H4 (cell line): ENCODE results near the gene KRTAP1-1. TPM values are rescaled to one million over a fixed set of nuclear protein-coding genes. Genes with fewer than 3 reads are reported as not detected.
"Not testable (repeated sequence)": the region's sequence is repeated elsewhere in the genome, so short reads cannot be mapped to it uniquely, and the experiment has no call there.

Experiments
- DNase-seq: peaks from one replicate; pipeline ENCODE4 v3.0.0-alpha.2; 2015; ENCODE audit warnings: low spot score
- total RNA-seq: library from RNA; depleted of rRNA; stranded (reverse); fragments of >200 nt; shearing (Covaris generic); gene quantifications from 2 replicates; pipeline ENCODE4 v1.2.3, GENCODE V29; 2014; rRNA removed

Gene KRTAP1-1, protein sequence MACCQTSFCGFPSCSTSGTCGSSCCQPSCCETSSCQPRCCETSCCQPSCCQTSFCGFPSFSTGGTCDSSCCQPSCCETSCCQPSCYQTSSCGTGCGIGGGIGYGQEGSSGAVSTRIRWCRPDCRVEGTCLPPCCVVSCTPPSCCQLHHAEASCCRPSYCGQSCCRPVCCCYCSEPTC
- total RNA-seq: not detected in 2 replicates

DNA sequence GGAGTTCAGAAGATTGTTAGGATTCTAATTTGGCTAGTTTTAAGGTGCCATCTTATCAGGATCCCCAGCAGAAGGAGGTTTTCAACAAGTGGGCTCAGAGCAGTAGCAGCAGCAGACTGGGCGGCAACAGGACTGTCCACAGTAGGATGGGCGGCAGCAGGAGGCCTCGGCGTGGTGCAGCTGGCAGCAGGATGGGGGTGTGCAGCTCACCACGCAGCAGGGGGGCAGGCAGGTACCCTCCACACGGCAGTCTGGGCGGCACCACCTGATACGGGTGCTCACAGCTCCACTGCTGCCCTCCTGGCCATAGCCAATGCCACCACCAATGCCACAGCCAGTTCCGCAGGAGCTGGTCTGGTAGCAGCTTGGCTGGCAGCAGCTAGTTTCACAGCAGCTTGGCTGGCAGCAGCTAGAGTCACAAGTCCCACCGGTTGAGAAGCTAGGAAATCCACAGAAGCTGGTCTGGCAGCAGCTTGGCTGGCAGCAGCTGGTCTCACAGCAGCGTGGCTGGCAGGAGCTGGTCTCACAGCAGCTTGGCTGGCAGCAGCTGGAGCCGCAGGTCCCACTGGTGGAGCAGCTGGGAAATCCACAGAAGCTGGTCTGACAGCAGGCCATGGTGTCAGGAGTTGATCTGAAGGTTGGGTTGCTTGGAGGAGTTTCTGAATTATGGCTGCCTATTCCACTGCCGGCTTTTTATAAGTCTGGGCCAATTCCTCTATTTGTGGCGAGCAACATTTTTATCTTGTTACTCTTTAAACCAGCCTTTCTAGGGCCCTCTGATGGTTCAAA lies at the start of gene KRTAP1-1:
Gene KRTAP1-1 (minus strand): TSS at position 668 of the 789 bp plus-strand sequence. CDS start 53 bp downstream, at position 615.
- not testable (repeated sequence) for DNase-seq

DNA sequence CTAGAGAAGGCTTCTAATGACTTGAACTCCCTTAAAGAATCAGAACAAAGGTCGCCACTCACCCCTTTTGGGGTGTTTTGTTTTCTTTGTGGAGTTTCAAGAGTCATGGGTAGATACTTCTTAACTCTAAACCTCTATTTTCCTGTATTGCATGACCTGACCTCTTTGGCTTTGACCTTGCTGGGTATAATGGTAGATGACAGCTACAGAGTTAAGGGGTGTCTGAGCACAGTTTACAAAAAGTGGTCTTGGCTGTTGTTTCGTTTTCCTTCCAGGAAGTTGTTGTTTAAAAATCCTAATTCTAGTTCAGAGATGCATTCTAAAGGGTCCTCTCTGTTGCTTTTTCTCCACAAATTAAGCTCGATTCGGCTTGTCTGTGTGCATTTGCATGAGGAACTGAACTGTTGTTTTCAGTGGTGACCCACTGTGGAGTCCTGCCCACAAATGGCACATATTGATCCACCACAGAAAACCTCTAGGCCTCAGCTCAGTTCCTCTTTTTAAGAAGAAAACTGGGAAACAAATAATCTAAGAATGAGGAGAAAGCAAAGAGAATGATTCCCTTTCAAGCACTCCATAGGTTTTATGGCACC lies 47.6 kb upstream of the KRTAP1-1 start:
- DNase-seq: not testable (repeated sequence)

GRCh38 chr17:41084100-41084856 lies 43.0 kb upstream of the KRTAP1-1 start, which contains the start of gene KRTAP4-7:
Gene KRTAP4-7, plus strand, starts transcription at chr17:41084150. Its CDS starts 57 bp downstream, at chr17:41084207.
- not testable (repeated sequence) for DNase-seq

DNA sequence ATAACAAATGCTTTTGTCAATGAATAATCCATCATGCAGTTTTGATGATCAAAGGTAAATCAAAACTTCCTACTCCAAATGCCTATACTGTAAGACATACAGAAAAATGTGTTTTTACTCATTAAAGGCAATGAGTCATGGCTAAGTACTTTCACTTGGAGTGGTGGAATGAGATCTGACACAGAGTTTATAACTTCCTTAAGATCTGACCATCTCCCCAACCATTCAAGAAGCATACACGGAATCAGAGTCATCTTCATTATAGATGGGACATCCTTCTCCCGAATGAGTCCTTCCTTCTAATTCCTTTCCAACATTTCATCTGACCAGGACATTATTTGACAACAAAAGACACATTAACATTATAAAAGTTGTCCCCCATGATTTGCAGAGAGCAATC lies 42.2 kb upstream of the KRTAP1-1 start:
- not testable (repeated sequence) for DNase-seq

GRCh38 chr17:41082626-41083025 lies 41.4 kb upstream of the KRTAP1-1 start:
- peak; percentile 16 for DNase-seq

DNA sequence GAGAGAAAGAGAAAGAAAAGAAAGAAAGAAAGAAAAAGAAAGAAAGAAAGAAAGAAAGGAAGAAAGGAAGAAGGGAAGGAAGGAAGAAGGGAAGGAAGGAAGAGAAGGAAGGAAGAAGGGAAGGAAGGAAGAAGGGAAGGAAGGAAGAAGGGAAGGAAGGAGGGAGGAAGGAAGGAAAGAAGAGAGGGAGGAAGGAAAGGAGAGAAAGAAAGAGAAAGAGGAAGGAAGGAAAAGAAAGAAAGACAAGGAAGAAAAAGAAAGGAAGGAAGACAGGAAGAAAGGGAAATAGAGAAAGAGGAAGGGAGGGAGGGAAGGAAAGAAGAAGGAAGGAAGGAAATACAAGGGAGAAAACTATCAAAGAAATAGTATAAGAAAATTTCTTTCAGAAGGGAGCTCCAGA lies 35.5 kb upstream of the KRTAP1-1 start:
- DNase-seq: no peak

- no peak for DNase-seq
Measured at GRCh38 chr17:41073676-41074075, 32.4 kb upstream of the KRTAP1-1 start.

DNA sequence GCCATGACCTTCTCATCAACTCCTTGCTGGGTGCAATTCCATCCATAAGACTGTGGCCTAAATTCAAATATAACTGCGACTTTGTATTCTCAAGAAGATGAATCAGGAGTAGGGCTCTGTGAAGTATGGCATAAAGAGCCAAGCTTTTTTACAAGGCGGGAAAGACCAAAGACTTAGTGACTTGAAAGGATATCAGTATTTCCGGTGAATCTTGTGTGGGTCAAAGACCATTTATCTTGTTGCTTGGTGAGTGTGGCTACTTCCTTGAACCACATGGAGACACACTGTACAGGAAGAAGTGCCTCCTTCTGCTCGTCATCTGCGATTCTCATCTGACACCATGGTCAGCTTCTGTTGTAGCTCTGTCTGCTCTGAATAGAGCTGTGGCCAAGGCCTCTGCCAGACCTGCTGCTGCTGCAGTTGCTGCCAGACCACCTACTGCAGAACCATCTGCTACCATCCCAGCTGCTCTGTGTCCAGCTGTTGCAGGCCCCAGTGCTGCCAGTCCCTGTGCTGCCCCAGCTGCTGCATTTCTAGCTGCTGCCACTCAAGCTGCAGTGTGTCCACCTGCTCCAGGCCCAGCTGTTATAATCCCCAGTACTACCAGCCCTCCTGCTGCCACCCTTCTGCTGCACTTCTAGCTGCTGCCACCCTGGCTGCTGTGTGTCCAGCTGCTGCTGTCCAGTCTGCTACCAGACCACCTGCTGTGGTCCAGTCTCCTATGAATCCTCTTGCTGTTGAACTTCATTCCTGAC lies 30.5 kb upstream of the KRTAP1-1 start:
- no peak for DNase-seq

DNA sequence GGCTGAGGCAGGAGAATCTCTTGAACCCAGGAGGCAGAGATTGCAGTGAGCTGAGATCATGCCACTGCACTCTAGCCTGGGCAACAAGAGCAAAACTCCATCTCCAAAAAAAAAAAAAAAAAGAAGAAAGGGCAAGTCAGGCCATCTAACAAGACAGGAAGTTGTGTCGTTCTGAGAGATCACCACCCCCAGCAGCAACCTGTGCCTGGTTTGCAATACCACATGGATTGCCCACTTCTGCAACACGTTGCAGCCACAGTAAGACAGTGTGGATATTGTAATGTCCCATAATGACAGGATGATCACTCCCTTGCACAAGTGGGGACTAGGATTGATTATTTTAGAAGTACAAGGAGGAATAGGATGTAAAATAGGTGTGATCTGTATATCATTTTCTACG lies 27.8 kb upstream of the KRTAP1-1 start:
- DNase-seq: no peak

DNA sequence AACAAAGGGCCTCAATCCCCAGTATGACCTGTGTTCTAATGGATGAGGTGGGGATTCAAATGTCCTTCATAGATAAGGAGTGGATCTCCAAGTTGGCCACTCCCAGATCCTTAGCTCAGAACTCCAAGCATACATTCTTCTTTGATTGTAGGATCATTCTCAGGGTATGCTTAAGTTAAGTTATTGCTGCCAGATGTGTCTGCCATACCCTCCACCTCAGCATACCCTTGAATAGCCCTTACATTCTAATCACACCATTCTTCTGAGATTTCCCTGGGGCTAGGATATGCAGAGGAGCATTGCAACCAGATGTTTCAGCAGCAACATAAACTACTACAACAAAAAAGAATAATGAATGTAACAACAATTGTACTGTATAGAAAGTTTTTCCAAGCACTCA lies 26.0 kb upstream of the KRTAP1-1 start:
- no peak for DNase-seq

GRCh38 chr17:41065829-41066624 lies 24.8 kb upstream of the KRTAP1-1 start, which contains the start of gene KRTAP2-4:
Gene KRTAP2-4, minus strand, starts transcription at chr17:41065879. Its CDS starts 34 bp downstream, at chr17:41065845.
- DNase-seq: peak; percentile 73

DNA sequence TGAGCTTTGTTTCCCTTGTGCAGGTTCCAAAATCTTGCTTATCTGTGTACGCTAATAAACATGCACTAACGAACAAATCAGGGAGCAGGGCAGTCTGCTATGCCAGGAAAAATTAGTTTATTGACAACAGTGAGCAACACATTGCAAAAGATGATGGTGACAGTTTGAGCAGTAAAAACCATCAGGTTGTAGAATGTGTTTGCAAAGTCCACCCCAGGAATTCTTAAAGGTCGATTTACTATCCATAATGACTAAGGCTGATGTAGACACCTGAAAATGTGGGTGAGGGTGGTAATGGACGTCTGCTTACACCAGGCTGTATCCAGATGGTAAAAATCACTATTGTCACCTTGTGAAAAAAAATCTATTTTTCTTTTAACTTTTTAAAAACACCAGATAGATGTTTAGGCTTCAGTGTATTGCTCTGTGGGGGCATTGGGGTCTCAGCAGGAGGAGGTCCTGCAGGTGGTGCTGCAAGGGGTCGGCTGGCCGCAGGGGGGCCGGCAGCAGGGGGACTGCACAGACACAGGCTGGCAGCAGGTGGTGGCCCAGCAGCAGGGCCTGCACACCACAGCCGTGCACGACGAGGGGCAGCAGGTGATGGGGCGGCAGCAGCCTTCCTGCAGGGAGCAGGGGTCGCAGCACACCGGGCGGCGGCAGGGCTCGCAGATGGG lies 23.9 kb upstream of the KRTAP1-1 start:
- not testable (repeated sequence) for DNase-seq

GRCh38 chr17:41064301-41064700 lies 23.1 kb upstream of the KRTAP1-1 start:
- no peak for DNase-seq

GRCh38 chr17:41063449-41063848 lies 22.2 kb upstream of the KRTAP1-1 start:
- no peak for DNase-seq

DNA sequence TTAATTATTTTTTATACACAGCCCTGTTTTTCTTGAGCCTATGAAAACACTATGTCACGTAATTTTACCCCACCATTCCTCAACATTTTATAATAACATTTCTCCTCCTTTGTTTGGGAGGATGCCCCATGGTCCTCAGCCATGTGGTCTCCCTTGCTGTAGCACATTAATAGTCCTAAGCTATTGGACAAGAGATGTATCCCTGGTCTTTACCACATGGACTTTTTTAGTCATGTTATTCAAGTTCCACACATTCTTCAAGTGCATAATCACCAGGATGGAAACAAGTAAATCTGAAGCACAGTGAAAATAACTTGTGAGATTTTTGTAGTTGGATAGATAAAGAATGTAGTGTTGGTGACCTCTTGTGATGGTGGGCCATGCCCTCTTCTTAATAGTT lies 20.7 kb upstream of the KRTAP1-1 start:
- peak; percentile 56 for DNase-seq

GRCh38 chr17:41060052-41060604 lies 18.9 kb upstream of the KRTAP1-1 start, which contains the start of gene KRTAP2-3:
Gene KRTAP2-3, minus strand, starts transcription at chr17:41060114. Its CDS starts 64 bp downstream, at chr17:41060050.
- peak; percentile 79 for DNase-seq

GRCh38 chr17:41059276-41060051 lies 18.2 kb upstream of the KRTAP1-1 start:
- DNase-seq: peak; percentile 23

DNA sequence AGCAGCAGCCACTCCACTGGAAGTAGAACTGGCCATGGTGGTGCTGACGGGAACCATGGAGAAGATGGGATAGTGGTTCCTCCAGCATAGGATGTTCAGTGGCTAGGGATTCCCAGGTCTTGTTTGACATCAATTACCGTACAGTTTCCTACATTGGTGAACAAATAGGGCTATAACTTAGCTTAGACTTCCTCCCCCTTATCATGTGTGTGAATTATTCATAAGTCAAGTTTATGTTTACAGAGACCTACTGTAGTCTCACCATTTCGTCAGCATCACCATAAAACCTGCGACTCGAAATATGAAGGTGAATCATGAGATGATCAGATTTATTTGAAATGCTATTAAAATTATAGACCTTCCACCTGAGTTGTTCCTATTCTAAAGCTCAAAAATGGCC lies 17.5 kb upstream of the KRTAP1-1 start:
- no peak for DNase-seq
